ENCODE data around the gene CKAP2.
"Not testable (repeated sequence)": the region's sequence is repeated elsewhere in the genome, so short reads cannot be mapped to it uniquely, and the experiment has no call there.

Gene CKAP2

GRCh38 chr13:52452470-52452869 lies 2.8 kb upstream of the CKAP2 start:
- no peak for DNase-seq (ENCODE audit: low read depth)

- DNase-seq (ENCODE audit: low read depth), result no peak
These were observed 839 bp upstream of the CKAP2 start for GRCh38 chr13:52454459-52454819.

- DNase-seq (ENCODE audit: low read depth), result peak; percentile 54
These were observed 381 bp downstream of the CKAP2 start for GRCh38 chr13:52455677-52456041.

- no peak for DNase-seq (ENCODE audit: low read depth)
These were observed 4.4 kb downstream of the CKAP2 start for GRCh38 chr13:52459668-52460067.

DNA sequence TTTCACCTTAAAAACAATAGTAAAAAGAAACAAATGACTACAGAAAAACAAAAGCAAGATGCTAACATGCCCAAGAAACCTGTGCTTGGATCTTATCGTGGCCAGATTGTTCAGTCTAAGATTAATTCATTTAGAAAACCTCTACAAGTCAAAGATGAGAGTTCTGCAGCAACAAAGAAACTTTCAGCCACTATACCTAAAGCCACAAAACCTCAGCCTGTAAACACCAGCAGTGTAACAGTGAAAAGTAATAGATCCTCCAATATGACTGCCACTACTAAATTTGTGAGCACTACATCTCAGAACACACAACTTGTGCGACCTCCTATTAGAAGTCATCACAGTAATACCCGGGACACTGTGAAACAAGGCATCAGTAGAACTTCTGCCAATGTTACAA lies 6.0 kb downstream of the CKAP2 start:
- DNase-seq (ENCODE audit: low read depth), result no peak

DNA sequence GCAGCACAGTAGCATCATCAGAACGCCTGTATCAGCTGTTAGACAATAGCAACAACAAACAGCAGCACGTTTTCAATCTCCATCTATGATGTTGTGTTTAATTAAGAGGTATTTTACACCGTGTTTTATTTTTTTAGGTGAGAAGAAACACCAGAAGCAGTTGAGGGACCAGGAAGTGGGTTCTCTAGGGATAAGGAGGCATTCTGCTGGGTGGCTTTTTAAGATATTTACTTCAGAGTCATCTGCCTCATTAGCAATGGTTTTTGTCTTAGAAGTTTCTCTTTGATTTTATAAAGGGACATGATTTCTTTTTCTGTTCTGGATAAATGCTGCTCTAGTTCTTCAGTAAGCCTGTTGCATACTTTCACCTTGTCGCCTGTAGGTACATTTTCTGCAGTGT lies 8.2 kb downstream of the CKAP2 start:
- DNase-seq (ENCODE audit: low read depth), result no peak

DNA sequence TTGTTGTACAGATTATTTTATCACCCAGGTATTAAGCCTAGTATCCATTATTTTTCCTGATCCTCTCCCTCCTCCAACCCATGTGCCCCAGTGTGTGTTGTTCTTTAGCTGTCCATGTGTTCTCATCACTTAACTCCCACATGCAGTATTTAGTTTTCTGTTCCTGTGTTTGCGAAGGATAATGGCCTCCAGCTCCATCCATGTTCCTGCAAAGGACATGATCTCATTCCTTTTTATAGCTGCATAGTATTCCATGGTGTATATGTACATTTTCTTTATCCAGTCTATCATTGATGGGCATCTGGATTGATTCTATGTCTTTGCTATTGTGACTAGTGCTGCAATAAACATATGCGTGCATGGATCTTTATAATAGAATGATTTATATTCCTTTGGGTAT lies 13.2 kb downstream of the CKAP2 start:
- DNase-seq (ENCODE audit: low read depth), result not testable (repeated sequence)

- DNase-seq (ENCODE audit: low read depth), result not testable (repeated sequence)
These were observed 25.6 kb downstream of the CKAP2 start for GRCh38 chr13:52480677-52481428.

DNA sequence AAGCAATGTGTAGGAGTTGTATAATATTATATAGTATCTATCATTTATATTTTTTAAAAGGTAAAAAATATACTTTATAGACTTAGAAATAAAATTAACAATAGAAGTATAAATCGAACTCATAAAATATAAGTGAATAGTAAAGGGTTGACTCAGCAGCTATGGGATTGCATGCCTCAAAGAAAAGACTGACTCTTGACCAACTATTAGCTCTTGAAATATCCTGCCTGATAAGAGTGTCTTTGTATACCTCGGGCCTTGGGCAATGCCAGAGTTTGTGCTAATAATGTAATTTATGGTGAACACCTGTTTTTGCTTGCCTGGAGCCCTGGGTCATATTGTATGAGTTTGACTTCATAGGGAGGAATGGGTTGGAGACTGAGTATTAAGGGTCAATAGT lies 31.8 kb downstream of the CKAP2 start:
- DNase-seq (ENCODE audit: low read depth), result not testable (repeated sequence)

DNA sequence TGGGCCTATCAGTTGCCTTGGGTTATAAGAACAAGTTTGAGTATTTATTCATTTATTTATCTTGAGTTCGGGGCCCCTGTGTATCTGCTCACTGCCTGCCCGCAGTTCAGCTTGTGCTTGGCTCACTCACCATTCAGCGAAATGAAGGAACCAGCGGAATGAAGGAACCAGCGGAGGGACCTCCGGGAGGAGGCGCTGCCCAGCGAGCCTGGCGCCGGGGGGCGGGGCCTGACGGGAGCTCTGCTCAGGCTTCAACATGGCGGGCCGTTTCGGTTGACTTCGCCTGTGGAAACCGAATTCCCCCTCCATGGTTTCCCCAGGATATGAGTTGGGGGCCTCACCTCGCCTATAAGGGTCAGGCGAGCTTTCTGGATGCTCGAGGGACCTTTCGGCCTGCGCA lies 33.5 kb downstream of the CKAP2 start:
- not testable (repeated sequence) for DNase-seq (ENCODE audit: low read depth)

DNA sequence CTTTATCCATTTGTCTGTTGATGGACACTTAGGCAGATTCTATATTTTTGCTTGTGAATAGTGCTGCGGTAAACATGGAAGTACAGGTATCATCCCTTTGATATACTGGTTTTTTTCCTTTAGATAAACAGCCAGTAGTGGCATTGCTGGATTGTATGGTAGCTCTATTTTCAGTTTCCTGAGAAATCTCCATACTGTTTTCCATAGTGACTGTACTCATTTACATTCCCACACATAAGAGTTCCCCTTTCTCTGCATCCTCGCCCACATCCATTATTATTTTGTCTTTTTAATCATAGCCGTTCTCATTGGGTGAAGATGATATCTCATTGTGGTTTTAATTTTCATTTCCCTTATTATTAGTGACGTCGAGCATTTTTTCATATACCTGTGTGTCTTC lies 35.7 kb downstream of the CKAP2 start:
- DNase-seq (ENCODE audit: low read depth), result not testable (repeated sequence)

- not testable (repeated sequence) for DNase-seq (ENCODE audit: low read depth)
These were observed 39.0 kb downstream of the CKAP2 start for GRCh38 chr13:52494241-52494640.

DNA sequence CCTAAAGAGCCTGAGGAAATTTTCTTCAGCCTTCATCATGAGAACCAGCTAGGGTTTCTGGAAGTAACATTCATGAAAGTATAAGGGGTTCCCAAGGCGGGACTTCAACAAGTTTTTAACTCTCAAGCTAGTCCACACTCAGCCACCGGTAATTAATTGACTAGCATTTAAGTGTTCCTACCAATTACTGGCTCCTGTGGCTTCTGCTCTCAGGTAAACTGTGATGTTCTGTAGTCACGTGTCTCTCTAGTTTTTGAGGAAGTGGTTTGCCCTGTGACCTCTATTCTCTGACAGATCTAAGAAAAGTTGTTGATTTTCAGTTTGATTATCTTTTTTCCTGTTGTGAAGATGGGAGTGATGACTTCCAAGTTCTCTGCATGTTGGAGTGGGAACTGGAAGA lies 42.7 kb downstream of the CKAP2 start:
- not testable (repeated sequence) for DNase-seq (ENCODE audit: low read depth)

GRCh38 chr13:52502277-52502676 lies 47.0 kb downstream of the CKAP2 start:
- not testable (repeated sequence) for DNase-seq (ENCODE audit: low read depth)

- DNase-seq (ENCODE audit: low read depth), result not testable (repeated sequence)
These were observed 50.6 kb downstream of the CKAP2 start for GRCh38 chr13:52505843-52506242.

- not testable (repeated sequence) for DNase-seq (ENCODE audit: low read depth)
These were observed 54.3 kb downstream of the CKAP2 start for GRCh38 chr13:52509532-52509931.

GRCh38 chr13:52510221-52510797 lies 55.0 kb downstream of the CKAP2 start:
- DNase-seq (ENCODE audit: low read depth), result not testable (repeated sequence)

- DNase-seq (ENCODE audit: low read depth), result not testable (repeated sequence)
These were observed 56.3 kb downstream of the CKAP2 start for GRCh38 chr13:52511598-52511997.

- DNase-seq (ENCODE audit: low read depth), result not testable (repeated sequence)
These were observed 58.8 kb downstream of the CKAP2 start for GRCh38 chr13:52513957-52514596.

DNA sequence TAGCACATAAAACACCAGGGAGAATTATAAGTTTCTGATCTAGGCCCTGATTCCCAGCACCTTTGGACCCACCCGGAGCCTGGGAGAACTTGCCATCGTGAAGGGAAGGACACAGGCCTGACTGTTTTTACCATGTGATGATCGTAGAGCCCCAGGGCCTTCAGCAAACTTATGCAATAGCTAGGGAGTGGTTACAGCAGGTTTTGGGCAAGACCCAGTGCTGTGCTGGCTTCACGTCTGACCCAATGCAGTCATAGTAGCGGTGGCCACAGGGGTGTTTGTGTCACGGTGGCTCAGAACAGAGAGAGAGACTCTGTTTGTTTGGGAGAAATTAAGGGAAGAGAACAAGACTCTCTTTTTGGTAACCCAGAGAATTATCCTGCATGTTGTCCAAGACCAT lies 68.0 kb downstream of the CKAP2 start:
- not testable (repeated sequence) for DNase-seq (ENCODE audit: low read depth)

All from stimulated activated CD8-positive, alpha-beta memory T cell treated with anti-CD3 and anti-CD28 coated beads, Interleukin-12 subunit alpha, Interleukin-12 subunit beta, amount 100 ng/mL, for 4 hours (primary cell).